Coronary artery (tissue), 2 donors: ENCODE results near the gene TMEM134.
A peak's percentile ranks its signal among the peaks of the same experiment; 100 is the strongest.
"Not testable (repeated sequence)": the region's sequence is repeated elsewhere in the genome, so short reads cannot be mapped to it uniquely, and the experiment has no call there.

Experiments
- DNase-seq: peaks from one replicate; pipeline ENCODE4 v3.0.0-alpha.2; 2017; ENCODE audit warnings: low spot score
- H3K27ac ChIP-seq, 2 donors: fragments of 200-600 bp; sonication (generic); one replicate each; pipeline ENCODE4 v1.5.1; 2016 to 2019
- H3K4me3 ChIP-seq: fragments of 200-600 bp; sonication (generic); 2 replicates; pipeline ENCODE4 v1.5.1; 2016; ENCODE audit warnings: mild to moderate bottlenecking, moderate library complexity
- TF ChIP-seq, protein P1 (sequence below): fragments of 200-600 bp; sonication (generic); IDR thresholded peaks from one replicate; pipeline ENCODE4 v1.5.1; 2019; ENCODE audit warnings: antibody characterized with exemption

The TMEM134 gene

DNA sequence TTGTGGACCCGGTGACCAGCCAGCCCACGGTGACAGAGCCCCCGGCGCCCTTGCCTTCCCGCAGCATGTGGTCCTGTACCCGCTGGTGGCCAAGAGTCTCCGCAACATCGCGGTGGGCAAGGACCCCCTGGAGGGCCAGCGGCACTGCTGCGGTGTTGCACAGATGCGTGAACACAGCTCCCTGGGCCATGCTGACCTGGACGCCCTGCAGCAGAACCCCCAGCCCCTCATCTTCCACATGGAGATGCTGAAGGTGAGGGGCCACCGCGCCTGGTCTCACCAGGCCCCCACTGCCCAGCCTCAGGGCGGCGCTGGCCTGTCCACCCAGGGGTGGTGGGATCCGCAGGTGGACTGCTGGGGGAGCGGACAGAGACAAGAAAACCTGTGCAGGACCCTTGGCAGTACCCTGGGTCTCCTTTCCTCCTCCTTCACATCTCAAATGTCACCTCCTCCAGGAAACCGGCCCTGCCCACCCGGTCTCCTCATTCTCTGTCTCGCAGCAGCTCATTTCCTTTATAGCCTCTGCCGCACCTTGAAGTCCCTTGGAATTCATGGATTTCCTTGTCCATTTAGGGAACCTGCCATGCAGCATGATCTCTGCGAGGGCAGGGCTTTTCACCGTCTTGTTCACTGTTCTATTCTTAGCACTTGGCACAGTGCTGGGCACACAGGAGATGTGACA is 20.3 kb upstream of the TMEM134 start:
- Histone ChIP-seq H3K27ac (no peak overlapping the region), H3K4me3 (no peak overlapping the region)
- TF ChIP-seq, protein P1, sequence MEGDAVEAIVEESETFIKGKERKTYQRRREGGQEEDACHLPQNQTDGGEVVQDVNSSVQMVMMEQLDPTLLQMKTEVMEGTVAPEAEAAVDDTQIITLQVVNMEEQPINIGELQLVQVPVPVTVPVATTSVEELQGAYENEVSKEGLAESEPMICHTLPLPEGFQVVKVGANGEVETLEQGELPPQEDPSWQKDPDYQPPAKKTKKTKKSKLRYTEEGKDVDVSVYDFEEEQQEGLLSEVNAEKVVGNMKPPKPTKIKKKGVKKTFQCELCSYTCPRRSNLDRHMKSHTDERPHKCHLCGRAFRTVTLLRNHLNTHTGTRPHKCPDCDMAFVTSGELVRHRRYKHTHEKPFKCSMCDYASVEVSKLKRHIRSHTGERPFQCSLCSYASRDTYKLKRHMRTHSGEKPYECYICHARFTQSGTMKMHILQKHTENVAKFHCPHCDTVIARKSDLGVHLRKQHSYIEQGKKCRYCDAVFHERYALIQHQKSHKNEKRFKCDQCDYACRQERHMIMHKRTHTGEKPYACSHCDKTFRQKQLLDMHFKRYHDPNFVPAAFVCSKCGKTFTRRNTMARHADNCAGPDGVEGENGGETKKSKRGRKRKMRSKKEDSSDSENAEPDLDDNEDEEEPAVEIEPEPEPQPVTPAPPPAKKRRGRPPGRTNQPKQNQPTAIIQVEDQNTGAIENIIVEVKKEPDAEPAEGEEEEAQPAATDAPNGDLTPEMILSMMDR = no peak
- no peak for DNase-seq

DNA sequence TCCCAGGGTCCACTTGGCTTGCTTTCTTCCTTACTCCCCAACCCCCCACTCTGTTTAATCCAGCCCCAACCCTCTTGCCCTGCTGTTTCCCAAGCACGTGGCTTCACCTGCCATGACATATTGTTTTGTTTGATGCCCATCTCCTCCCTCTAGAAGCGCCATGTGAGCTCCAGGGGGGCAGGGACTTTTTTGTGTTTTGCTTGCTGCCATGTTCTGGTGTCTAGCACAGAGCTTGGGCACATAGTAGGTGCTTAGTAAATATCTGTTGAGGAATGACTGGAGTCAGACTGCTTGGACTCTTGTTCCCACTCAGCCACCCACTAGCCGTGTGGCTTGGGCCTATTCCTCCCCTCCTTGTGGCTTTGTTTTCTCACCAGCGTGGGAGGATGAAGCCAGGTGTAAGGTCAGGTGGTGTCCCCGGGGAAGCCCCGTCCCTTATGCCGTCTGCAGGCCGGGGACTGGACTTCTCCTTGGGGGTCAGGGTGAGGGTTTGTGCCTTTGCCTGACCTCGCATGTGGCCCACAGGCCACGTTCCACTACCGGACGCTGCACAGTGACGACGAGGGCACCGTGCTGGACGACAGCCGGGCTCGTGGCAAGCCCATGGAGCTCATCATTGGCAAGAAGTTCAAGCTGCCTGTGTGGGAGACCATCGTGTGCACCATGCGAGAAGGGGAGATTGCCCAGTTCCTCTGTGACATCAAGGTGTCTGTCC is 17.6 kb upstream of the TMEM134 start:
- H3K27ac ChIP-seq = no peak overlapping the region

DNA sequence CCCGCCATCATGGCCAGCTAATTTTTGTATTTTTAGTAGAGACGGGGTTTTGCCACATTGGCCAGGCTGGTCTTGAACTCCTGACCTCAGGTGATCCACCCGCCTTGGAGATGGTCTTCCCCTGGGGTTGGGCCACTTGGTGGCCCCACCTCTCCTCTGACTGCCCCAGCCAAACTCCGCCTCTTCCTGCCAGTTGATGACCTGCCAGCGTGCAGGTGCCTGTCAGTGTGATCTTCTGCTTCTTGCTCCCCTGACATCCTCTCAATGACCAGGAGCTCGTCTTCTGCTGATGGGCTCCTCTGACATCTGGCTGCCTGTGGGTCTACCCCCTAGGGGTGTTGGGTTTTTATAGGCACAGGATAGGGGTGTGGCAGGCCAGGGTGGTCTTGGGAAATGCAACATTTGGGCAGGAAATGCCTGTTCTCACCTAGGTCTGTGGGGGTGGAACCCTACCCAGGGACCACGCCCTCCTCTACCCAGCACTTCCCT is 16.9 kb upstream of the TMEM134 start:
- DNase-seq, H3K4me3 ChIP-seq, H3K27ac ChIP-seq: not testable (repeated sequence)

More for the DNA sequence above, 17.6 kb upstream of the TMEM134 start:
- no peak overlapping the region for H3K4me3 ChIP-seq
- TF ChIP-seq, protein P1 = no peak
- DNase-seq = no peak

DNA sequence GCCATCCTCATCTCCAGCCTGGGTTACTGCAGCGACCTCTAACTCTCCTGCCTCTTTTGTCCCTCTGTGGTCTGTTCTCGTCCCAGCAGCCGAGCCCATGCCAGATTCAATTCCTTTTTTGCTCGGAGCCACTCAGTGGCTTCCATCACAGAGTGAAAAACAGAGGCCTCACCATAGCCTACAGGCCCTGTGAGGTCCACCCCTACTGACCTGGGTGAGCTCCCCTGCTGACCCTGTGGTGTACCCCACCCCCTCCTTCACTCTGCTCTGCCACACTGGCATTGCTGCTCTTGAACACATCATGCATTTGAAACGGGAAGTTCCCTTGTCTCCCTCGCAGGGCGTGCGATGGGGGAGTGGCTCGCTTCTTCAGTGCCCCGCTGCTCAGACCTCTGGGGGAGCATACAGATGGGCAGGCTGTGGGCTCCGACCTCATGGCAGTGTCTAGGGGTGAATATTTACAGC is 15.8 kb upstream of the TMEM134 start:
- DNase-seq = no peak
- peak overlapping the region; percentile 78 for H3K4me3 ChIP-seq
- TF ChIP-seq, protein P1 = no peak
- H3K27ac ChIP-seq = peak overlapping the region in 1 of 2 donors; percentile 55

DNA sequence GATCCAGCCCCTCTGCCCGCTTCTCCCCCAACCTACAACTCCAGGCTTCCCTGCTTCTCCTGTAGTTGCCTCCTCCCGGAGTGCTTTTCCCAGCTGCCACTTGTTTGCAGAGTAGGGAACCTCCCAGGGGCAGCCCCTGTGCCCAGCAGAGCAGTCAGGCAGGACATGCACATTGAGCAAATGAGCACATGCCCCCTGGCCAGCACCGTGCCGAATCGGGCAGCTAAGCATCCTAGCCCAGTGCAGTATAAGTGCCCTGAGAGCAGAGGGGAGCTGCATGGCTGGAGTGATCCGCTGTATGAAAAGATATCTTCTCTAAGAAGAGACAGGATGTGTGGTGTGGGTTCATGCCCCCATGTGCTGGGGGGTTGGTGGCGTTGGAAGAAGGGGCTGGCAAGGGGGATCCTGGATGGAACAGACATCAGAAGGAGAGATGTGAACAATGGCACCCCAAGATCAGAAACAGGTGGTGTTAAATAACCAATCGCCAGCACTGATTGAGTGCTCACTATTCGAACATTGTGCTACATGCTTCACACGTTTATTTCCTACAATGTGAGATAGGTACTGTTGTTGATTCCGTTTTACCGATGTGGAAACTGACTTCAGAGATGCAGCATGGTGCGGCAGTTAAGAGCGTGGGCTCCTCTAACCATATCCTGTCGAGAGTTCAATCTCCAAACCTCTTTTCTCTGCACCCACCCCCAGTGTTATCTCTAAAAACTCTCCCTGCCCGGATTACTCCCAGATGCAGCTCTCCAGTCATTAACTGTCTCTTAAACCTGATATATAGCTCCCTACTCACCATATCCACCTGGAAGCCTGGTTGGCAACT is 15.0 kb upstream of the TMEM134 start:
- peak; percentile 73 for DNase-seq
- peak overlapping the region; percentile 76 to 91 for H3K27ac ChIP-seq

DNA sequence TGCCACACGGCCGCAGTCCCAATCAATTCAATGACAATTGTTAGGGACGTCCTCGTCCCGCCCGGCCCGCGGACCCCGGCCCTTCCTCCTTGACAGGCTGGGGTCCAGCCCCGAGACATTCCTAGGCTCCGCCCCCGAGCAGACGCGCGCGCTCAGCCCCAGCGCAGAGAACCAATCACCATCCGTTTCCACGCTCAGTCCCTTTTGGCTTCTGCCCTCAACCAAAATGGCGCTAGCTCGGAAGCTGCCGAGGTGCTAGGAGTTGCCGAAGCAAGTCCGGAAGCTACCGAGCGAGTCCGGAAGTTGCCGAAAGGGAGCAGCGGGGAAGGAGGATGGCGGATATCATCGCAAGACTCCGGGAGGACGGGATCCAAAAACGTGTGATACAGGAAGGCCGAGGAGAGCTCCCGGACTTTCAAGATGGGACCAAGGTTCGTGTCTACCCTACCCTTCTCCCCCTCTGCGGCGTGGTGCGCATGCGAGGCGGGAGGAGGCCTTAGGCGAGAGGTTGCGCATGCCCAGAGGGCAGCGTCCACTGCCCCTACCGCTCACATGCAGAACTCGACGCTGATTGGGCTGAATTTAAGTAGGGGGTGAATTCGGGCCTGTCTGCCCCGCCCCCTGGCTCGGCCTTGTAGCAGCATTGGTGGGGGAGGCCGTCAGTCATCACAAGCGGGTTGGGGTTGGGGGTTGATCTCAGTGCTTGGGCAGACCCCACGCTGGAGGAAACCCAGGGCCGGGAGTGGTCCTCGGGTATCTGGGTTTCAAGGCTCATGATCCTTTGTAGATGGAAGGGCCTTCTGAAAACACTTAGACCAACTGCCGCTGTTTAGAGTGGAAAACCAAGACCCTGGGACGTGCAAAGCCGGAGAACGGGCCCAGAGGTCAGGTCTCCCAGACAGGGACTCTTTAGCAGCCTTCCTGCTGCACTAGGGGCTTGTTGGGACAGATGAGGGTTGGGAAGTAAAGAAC is 14.1 kb upstream of the TMEM134 start, which contains the start of gene AIP:
Gene AIP (plus strand): TSS at position 200 of the 972 bp plus-strand sequence. CDS start 133 bp downstream, at position 333.
- TF ChIP-seq, protein P1 = no peak
- Histone ChIP-seq H3K4me3 (peak within 1 kb of the TSS; percentile 78), H3K27ac (peak within 1 kb of the TSS; percentile 76 to 91)
- DNase-seq = peak; percentile 98

More for the DNA sequence above, 15.0 kb upstream of the TMEM134 start:
- H3K4me3 ChIP-seq = peak overlapping the region; percentile 78
- TF ChIP-seq, protein P1 = no peak
